HG02870 (cell line): Measurements from ENCODE around the gene TOP1.

Source experiments
- ATAC-seq: cut with Tn5 transposase; IDR thresholded peaks from one replicate; pipeline ENCODE4 v1.9.1; 2021; ENCODE audit warnings: mild to moderate bottlenecking, moderate library complexity; ENCODE audit not compliant: unreplicated experiment

TOP1 gene

DNA sequence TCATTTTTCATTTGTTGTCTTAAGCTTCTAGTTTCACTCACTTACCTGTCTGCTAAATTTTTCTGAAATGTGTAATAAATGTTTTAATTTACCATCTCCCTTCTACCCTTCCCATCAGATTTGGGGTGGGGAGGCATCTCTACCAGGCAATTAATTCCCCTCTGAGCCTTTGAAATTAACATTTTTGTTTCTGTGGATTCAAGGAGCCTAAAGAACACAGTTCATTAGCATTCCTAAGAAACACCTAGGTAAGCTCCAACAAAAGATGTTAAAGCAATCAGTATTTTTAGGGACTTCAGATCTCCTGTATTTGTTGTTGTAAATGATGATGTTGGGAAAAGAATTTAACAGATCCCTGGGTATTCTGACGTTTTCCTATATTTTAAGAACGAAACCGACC lies 6.6 kb downstream of the TOP1 start:
- ATAC-seq: no peak

DNA sequence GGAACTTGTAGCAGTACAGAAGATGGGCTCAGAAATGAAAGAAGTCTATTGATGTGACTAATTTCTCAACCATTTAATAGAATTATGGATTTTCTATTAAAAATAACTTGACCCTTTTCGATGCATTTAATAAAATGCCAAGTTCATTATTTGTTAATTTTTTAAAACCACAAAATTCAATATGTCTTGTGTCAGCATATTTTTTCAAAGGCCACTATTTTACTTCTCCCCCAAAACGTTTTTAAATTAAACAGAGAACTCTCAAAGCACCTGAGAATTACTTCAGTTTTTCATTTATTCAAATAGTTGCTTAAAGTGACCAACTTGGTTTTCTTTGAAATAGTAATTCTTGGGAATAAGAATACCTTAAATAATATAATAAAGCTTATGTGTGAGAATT lies 8.6 kb downstream of the TOP1 start:
- no peak for ATAC-seq

DNA sequence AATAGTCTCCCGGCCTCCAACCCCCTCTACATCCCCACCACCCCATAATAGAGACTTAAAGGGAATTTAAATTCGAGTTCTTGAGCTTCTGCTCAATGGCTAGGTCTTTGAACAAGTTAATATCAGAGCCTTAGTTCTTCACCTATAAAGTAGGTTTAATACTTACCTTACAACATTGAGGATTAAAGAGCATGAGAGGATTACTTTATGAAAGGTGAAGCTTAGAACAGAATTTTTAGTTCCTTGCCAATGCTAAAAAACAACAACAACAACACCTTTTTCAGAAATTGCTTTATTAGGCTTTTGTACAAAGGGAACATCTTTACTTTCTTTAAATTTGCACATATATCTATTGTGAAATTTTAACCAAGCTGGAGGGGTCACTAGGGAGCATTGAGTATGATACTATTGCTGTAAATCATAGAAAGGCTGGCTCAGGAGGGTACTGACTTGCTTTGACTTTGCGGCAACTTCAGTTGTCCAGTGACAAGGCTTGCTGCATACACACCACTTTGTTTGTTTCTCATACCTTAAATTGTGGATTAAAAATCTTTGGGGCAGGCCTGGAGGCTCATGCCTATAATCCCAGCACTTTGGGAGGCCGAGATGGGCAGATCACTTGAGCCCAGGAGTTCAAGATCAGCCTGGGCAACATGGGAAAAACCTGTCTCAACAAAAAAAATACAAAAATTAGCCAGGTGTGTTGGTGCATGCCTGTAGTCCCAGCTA lies 9.7 kb downstream of the TOP1 start:
- ATAC-seq: no peak

DNA sequence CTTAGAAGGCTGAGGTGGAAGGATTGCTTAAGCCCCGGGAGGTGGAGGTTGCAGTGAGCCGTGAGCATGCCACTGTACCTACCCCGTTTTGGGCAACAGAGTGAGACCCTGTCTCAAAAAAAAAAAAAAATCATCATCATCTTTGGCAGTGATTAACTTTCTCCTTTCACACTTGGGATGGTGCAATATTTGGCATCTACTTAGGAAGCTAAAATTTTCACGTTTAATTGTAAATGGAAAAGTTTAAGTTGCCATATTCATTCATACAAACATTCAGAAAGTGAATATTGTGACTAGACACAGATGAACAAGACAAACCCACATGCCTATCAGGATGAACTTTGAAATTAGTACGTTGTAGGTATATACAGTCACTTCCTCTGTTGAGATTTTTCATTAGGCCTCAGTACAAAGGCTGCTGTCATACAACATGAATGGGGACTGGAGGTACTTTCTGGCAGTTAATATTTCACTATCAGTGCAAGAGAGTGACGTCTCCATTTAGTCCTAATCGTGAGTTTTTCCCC lies 10.3 kb downstream of the TOP1 start:
- no peak for ATAC-seq

DNA sequence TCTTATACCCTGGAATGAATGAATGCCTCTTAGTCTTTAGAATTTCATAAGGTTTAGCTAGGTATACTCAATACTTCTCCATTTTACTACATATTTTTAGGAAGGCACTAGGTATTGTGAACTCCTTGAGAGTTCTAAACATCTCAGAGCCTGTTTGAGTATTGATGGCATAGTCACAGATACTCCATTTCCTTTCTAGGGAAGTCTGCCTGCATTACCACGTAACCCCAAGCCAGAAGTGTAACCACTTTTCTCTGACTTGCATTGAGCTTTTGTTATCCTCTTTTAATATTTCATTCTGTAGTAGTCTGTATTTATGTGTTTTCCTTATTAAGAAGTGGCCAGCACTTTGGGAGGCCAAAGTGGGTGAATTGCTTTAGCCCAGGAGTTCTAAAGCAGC lies 12.2 kb downstream of the TOP1 start:
- no peak for ATAC-seq

DNA sequence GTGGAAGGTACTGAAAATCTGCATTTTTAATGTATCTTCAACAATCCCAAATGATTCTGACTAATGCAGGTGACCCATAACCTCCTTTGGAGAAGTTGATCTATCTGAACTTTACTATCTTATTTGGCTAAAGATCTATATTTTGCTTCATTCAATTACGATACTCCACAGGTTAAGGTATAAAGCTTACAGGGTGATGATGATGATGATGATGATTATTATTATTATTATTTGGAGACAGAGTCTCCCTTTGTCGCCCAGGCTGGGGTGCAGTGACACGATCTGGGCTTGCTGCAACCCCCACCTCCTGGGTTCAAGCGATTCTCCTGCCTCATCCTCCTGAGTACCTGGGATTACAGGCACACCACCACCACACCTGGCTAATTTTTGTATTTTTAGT lies 13.1 kb downstream of the TOP1 start:
- ATAC-seq: no peak

DNA sequence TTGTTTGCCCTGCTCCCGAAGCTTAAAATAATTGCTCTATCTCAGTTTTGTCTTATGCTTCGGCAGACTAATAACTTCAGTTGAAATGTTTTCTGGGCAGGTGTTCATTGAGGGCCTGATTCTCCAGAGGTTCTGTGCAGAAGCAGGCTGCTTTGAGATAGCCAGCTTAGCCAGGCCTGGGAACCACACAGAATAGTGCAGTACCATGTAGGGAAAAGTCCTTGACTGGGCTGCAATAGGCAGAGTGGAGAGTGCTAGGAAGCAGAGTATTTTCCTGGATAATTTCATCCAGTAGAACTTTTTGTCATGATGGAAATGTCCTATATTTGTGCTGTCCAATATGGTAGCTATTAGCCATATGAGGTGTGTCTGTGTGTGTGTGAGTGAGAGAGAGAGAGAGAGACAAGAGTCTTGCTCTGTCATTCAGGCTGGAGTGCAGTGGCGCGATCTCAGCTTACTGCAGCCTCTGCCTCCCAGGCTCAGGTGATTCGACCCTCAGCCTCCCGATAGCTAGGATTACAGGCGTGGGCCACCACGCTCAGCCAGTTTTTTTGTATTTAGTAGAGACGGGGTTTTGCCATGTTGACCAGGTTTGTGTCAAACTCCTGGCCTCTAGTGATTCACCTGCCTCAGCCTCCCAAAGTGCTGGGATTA lies 15.9 kb downstream of the TOP1 start:
- no peak for ATAC-seq

DNA sequence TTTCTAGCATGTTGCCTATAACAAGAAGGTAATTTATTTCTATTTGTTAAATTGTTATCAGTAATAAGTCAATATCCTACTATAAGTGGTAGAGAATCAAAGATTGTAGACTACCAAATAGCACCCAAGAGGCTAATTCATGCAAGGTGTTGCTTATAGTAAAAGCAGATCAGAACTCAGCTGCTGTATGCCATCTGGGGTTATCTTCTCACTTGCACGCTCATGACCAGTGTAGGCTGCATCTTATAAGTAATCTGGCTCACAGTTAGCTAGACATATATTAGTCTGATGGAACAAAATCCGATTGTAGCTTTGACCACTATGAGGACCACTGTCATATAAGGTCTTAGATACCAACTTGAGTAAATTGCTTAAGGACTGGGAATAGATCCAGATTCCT lies 17.0 kb downstream of the TOP1 start:
- ATAC-seq: no peak

DNA sequence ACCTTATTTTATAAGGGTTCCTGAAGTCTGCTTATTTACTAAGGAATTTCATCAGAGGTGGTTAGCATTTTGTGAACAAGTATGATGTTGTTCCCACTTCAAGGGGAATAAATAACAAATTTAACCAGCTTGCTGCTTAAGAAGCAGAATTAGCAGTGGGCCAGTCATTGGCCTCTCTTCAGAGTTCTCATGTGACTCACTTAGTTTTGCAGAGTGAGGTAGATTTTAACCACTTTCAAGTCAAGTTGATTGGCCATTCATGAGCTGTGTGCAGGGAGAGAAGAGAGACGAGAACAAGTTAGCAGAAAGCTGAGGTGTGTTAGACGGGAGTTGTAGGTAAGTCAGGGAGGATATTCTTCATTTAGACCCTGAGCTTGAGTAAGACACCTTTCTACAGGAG lies 18.1 kb downstream of the TOP1 start:
- peak; percentile 41 for ATAC-seq

DNA sequence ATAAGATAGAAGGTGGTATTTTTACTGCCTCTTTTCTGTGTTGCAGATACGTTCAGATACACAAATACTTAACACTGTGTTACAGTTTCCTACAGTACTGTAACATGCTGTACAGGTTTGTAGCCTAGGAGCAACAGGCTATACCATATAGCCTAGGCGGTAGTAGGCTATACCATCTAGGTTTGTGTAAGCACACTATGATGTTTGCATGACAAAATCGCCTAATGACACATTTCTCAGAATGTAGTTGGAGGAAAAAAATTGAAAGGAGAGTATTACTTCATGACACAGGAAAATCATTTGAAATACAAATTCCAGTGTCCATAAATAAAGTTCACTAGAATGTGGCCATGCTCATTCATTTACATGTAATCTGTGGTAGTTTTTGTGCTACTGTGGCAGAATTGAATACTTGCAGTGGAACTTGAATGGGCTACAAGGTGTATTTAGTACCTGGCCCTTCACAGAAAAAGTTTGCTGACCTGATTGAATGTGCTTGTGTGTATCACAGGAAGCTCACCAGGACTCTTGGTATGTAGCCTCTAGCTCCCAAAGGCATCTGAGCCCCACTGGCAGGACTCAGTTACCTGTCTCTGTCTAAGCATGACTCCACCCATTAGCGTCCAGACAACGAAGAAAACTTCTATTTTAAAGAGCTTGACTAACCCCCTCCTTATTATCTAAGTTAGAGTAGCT lies 18.8 kb downstream of the TOP1 start:
- ATAC-seq: no peak

DNA sequence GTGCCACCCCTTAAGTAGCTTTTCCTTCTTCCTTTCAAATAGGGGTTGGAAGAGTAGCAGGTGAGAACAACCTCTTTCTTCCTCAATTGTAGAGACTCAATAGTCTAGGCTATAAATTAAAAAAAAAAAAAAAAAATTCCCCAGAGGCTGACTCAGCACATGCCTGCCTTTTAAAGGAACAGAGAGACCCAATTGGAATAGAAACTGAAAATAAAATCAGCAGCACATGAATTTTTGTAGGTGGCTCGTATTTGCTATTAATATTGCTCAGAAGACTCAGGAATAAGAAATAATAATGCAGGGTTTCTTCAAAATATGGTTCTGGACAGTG lies 19.3 kb downstream of the TOP1 start:
- ATAC-seq: no peak

DNA sequence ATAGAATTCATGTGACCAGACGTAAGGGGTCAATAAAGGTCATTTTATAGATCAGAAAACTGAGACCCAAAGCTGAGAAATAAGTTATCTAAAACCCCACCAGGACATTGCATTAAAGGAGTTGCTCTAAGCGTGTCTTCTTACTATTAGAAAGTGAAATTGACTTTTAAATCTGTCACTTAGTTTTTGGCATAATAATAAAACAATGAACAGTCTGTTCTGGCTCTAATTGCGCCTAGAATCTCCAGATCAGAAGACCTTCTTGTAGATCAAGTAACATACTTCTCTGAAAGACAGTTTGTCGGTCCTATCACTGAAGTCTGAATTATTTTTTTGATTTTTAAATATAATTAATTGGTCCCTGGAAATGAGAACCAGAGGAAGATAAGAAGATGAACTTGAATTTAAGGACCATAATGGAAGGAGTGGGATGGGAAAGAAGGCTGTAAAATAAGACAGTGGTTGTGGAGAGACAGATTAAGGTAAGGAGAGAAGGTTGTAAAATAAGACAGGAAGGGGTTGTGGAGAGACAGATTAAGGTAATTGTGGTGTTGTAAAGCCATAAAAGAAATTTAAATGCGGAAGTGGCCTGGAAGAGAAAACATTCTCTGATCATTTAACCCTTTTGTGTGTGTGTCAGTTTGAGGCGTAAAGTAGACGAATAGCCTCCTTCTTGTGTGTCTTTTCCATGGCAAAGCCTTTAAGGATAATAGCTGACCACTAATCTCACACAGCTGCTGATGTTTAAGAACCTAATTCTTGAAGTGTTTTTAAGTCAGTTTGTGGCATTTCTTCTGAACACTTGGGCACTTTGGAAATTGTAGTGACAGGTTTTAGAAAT lies 20.1 kb downstream of the TOP1 start:
- ATAC-seq: no peak

DNA sequence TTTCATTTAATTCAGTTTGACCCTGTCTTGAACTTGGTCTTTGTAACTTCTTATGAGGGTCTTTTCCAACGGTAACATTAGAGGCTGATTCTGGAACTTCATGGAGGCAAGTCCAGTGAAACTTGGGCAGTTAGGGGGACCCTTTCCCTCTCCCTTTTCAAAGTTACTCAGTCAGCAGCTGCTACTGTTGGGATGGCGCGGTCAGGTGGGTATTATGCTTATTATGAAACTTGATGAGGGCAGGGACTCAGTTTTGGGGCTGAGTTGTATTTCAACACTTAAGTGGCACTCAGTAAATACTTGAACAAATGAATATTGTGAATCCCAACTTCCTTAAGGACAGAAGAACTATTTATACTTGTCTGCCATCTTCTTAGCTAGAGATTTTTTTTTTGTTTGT lies 20.8 kb downstream of the TOP1 start:
- ATAC-seq: no peak

DNA sequence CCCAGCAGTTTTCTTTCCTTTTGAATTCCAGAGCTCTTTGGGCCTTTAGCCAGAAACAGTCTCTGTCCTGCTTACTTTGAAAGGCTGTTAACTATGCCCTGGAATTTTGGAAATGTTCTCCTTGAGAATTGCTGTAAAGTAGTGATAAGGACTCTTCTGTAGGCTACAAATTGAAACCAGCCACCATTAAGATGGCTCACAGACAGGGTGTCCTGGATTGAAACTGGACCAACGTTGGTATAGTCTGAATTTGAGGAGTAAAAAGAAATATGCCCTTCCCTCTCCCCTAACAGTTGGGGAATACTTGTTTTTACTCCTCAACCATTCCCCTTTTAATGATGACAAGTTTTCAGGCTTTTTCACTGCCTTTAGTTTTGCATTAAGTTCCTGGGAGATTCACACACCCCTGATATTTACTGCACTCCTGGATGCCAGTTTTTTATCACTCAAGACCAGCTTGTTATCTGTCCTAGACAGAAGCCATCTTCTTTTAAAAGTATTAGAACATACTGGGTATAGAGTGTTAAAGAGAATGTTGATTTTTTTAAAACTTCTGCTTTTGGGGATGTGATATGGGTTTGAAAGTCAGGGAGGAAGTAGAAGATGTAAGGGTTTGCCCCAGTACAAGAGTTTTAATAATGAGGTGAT lies 21.9 kb downstream of the TOP1 start:
- no peak for ATAC-seq

DNA sequence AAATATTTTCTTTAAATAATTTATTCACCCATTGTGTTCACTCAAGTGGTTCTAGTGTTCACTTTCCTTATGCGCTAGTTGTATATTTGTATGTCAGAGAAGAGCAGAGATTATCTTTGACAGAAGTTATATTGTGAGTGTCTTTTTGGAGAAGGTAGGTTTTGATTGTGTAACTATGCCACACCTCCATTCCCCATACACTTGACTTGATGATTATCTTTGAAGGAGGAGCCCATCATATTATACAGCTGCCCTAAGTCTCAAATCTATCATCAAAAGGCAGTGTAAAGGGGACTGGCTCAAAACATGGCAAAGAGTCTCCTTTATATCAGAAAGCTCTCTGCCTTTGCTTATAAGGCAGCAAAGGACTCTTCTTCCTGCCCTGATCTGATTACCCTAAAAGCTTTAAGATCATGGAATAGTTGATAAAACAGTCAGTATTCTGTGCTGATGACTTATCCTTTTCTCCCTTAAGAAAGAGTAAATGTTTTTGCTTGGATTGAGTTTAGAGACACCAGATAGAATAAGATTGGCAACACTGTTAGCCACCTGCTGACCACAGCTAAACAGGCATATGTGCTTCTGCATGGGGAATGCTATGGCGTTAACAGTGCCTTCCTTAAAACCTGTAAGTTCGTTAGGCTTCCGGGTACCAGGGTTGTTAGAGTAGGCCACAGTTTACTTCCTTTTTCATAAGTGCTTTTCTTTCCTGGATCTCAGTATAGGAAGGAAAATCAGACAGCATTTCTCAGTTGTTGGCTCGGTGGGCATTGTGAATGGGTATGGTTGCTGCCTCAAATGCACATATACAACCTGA lies 22.6 kb downstream of the TOP1 start:
- ATAC-seq: no peak

DNA sequence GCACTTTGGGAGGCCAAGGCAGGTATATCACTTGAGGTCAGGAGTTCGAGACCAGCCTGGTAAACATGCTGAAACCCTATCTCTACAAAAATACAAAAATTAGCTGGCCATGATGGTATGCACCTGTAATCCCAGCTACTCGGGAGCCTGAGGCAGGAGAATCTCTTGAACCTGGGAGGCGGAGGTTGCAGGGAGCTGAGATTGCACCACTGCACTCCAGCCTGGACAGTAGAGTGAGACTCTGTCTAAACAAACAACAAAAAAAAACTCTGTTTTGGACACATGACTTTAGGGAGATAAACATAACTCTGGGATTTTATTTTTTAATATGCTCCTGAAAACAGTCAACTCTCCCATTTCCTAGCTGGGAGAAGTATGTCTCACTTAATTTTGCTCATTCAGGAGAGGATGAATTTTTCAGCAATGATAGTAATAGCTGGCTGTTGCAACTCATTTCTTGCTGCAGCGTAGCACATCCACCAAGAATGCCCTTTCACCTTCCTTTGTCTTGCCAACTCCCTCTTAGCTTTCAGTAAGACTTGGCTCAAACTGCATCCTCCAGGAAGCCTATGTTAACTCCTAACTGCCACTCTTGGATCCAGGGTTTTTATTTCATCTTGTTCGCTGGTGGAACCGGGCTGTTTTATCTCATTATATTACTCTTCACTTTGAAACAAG lies 24.3 kb downstream of the TOP1 start:
- no peak for ATAC-seq

DNA sequence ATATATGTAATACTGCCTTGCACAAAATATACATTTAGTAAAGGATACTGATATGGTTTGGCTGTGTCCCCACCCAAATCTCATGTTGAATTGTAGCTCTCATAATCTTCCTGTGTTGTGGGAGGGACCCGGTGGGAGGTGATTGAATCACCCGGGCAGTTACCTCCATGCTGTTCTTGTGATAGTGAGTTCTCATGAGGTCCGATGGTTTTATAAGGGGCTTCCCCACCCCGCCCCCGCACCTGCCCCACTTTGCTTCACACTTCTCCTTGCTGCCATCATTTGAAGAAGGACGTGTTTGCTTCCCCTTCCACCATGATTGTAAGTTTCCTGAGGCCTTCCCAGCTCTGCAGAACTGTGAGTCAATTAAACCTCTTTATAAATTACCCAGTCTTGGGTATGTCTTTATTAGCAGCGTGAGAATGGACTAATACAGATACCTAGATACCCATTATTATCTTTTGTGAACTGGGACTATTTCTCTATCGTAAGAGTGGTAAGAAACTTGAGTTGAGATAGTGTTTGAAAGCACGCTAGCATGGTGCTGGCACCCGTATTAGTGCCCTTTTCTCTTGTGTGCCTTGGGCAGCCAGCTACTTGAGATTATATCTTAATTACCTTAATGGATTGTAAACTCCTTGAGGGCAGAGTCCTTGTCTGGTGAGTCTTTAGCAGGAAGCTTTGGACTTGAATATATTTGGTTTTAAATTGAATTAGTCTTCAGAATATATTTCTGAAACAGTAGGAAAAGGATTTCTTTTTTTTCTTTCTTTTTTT lies 25.6 kb downstream of the TOP1 start:
- no peak for ATAC-seq

DNA sequence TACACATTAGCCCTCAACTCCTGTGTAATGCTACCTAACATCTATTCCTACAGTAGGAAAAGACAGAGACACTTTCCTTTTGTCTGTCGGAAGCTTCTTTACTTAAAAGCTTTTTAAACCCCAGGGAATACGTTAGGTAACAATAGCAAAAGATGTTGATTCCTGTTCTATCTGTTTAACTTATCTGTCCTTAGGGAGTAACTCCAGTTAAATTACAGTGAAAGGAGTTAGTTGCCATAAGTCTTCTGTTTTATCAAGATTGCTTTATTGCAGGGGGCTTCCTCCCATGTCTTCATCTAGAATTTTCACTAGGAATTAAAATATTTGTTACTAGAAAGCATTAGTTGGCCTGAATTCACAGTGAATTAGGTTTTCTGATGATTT lies 26.2 kb downstream of the TOP1 start:
- no peak for ATAC-seq

DNA sequence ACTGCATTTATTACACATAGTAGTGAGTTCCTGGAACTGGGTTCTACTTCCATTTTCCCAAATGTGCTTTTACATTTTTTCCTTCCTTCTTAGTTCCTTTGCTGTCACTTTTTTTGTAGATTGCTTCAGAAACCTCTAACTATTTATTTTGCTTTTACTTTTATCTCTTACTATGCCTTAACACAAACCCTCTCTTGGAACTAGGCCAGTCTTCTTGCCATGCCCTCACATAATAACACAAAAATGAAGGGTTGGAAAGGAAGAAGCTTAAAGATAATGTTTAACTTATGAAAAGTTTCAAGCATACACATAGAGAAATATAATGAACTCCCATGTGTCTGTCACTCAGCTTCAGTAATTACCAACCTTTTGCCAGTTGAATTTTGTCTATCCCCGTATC lies 27.1 kb downstream of the TOP1 start:
- ATAC-seq: no peak
